ENCODE data around the gene IGFBP3. TPM values are rescaled to one million over a fixed set of nuclear protein-coding genes. Genes with fewer than 3 reads are reported as not detected.

IGFBP3 gene
- total and polyA plus RNA-seq, 2 of the 13 experiments (the other 11 are each of a cell fraction or from before 2014, with no cell fraction given) = 57.5 TPM; not detected in 1

GRCh38 chr7:45881759-45882464 is 39.2 kb downstream of the IGFBP3 start (continued):
- TF ChIP-seq CTCF (CRISPR knock-in tag; IDR thresholded peaks at IDR 0.05) (peak; percentile 20; the same call in 1 of the 2 replicates), HOXA3 (CRISPR knock-in tag; IDR thresholded peaks at IDR 0.05) (peak; percentile 81; the same call in 1 of the 2 replicates), TCF7L2 (IDR thresholded peaks at IDR 0.05; ENCODE audit: low read depth, low read length) (peak; percentile 67; the same call in 1 of the 2 replicates), ZHX1 (CRISPR knock-in tag; IDR thresholded peaks at IDR 0.05; ENCODE audit: low read depth) (peak; percentile 83; the same call in 1 of the 2 replicates), ZNF3 (CRISPR knock-in tag; IDR thresholded peaks at IDR 0.05) (peak; percentile 100), NR2F2 (IDR thresholded peaks at IDR 0.05; ENCODE audit: borderline replicate concordance, low read depth) (no peak), HNF4A (CRISPR knock-in tag; IDR thresholded peaks at IDR 0.05) (peak; percentile 95), ARID5B (CRISPR knock-in tag; IDR thresholded peaks at IDR 0.05) (peak; percentile 97), SMARCC2 (IDR thresholded peaks at IDR 0.05) (peak; percentile 21; the same call in 1 of the 2 replicates), CBX1 (IDR thresholded peaks at IDR 0.05; ENCODE audit: low read depth) (peak; percentile 35), ZMYM3 (CRISPR knock-in tag; IDR thresholded peaks at IDR 0.05) (peak; percentile 97), ZKSCAN8 (CRISPR knock-in tag; IDR thresholded peaks at IDR 0.05; ENCODE audit: borderline replicate concordance) (peak; percentile 96), ZXDC (CRISPR knock-in tag; IDR thresholded peaks at IDR 0.05) (0 out of 2 replicates have a peak, but pooled peaks have one; percentile 20), ZNF639 (CRISPR knock-in tag; conservative IDR thresholded peaks at IDR 0.05) (no peak), NFIC (IDR thresholded peaks at IDR 0.05; ENCODE audit: low read length) (no peak)

Data from HepG2 (cell line).